Stimulated activated naive CD8-positive, alpha-beta T cell treated with anti-CD3 and anti-CD28 coated beads, Interleukin-15, Interleukin-2, amounts not matched to agents 100 ng/mL and 50 ng/mL, for 24 hours (primary cell): ENCODE data around the gene ZDHHC18.

Experiments
- H3K27ac Mint-ChIP-seq: one replicate; pipeline ENCODE4 v1.8.0; 2021; ENCODE audit warnings: mild to moderate bottlenecking, mixed read lengths
- H3K27me3 Mint-ChIP-seq: one replicate; pipeline ENCODE4 v1.8.0; 2021; ENCODE audit warnings: mixed read lengths
- H3K36me3 Mint-ChIP-seq: one replicate; pipeline ENCODE4 v1.8.0; 2021; ENCODE audit warnings: low read depth, mixed read lengths
- H3K4me1 Mint-ChIP-seq: one replicate; pipeline ENCODE4 v1.8.0; 2021; ENCODE audit warnings: low read depth, mixed read lengths
- H3K4me3 Mint-ChIP-seq: one replicate; pipeline ENCODE4 v1.8.0; 2021; ENCODE audit warnings: mild to moderate bottlenecking, mixed read lengths
- H3K9me3 Mint-ChIP-seq: one replicate; pipeline ENCODE4 v1.8.0; 2021; ENCODE audit warnings: mixed read lengths

ZDHHC18 gene, protein sequence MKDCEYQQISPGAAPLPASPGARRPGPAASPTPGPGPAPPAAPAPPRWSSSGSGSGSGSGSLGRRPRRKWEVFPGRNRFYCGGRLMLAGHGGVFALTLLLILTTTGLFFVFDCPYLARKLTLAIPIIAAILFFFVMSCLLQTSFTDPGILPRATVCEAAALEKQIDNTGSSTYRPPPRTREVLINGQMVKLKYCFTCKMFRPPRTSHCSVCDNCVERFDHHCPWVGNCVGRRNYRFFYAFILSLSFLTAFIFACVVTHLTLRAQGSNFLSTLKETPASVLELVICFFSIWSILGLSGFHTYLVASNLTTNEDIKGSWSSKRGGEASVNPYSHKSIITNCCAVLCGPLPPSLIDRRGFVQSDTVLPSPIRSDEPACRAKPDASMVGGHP

DNA sequence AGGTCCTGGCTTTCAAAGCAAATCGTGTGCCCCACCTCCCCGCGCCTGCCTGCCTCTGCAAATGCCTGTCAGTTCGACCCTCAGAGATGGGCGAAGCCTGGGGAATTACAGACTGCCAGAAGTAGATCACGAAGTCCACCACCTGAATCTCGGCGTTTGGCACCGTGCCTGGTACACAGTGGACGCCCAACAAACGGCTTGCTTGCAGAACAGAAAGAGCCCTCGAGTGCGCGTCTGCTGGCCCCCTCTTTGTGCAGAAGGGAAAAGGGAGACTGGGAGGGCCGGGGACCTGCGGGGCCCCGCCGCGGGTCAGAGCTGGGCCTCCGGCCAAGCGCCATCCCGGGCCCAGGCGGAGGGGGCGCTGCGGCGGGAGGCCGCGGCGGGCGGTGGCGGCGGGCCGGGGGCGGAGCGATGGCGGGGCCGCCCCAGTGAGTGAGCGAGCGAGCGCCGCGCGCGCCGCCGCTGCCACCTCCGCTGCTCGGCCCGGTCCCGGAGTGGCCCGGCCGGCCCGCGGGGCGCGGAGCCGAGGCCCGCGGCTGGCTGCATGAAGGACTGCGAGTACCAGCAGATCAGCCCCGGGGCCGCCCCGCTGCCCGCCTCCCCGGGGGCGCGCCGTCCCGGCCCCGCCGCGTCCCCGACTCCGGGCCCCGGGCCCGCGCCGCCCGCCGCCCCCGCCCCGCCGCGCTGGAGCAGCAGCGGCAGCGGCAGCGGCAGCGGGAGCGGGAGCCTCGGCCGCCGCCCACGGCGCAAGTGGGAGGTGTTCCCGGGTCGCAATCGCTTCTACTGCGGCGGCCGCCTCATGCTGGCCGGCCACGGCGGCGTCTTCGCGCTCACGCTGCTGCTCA is at the start of gene ZDHHC18:
TSS of gene ZDHHC18 (plus strand) at position 428 of the 845 bp plus-strand sequence. CDS start at position 545, 117 bp downstream.
- Mint-ChIP-seq H3K27ac (peak within 1 kb of the TSS; percentile 98), H3K4me3 (peak within 1 kb of the TSS; percentile 94), H3K4me1 (peaks cover 60% of the 10 kb centered on the region), H3K36me3 (peaks cover 30% of the 10 kb centered on the region), H3K9me3 (no peaks in the 10 kb centered on the region), H3K27me3 (no peaks in the 10 kb centered on the region)

DNA sequence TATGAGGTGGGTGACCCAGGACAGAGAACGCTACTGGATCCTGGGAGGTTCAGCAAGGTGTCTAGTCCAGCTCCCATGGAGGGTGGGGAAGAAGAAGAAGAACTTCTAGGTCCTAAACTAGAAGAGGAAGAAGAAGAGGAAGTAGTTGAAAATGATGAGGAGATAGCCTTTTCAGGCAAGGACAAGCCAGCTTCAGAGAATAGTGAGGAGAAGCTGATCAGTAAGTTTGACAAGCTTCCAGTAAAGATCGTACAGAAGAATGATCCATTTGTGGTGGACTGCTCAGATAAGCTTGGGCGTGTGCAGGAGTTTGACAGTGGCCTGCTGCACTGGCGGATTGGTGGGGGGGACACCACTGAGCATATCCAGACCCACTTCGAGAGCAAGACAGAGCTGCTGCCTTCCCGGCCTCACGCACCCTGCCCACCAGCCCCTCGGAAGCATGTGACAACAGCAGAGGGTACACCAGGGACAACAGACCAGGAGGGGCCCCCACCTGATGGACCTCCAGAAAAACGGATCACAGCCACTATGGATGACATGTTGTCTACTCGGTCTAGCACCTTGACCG is 47.3 kb upstream of the ZDHHC18 start:
- H3K27me3 Mint-ChIP-seq, result no peaks in the 10 kb centered on the region

DNA sequence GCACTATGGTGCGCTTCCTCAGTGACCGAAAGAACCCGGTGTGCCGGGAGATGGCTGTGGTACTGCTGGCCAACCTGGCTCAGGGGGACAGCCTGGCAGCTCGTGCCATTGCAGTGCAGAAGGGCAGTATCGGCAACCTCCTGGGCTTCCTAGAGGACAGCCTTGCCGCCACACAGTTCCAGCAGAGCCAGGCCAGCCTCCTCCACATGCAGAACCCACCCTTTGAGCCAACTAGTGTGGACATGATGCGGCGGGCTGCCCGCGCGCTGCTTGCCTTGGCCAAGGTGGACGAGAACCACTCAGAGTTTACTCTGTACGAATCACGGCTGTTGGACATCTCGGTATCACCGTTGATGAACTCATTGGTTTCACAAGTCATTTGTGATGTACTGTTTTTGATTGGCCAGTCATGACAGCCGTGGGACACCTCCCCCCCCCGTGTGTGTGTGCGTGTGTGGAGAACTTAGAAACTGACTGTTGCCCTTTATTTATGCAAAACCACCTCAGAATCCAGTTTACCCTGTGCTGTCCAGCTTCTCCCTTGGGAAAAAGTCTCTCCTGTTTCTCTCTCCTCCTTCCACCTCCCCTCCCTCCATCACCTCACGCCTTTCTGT is 46.0 kb upstream of the ZDHHC18 start:
- no peaks in the 10 kb centered on the region for H3K27me3 Mint-ChIP-seq
- H3K9me3 Mint-ChIP-seq, result no peaks in the 10 kb centered on the region
- peak overlapping the region; percentile 69 for H3K27ac Mint-ChIP-seq
- H3K4me1 Mint-ChIP-seq, result peaks cover 60% of the 10 kb centered on the region
- H3K4me3 Mint-ChIP-seq, result no peak overlapping the region
- H3K36me3 Mint-ChIP-seq, result peaks cover 55% of the 10 kb centered on the region

More for the DNA sequence above, 47.3 kb upstream of the ZDHHC18 start:
- H3K9me3 Mint-ChIP-seq, result no peaks in the 10 kb centered on the region
- H3K27ac Mint-ChIP-seq, result peak overlapping the region; percentile 13
- peaks cover 67% of the 10 kb centered on the region for H3K36me3 Mint-ChIP-seq
- H3K4me3 Mint-ChIP-seq, result no peak overlapping the region
- H3K4me1 Mint-ChIP-seq, result peaks cover 47% of the 10 kb centered on the region

DNA sequence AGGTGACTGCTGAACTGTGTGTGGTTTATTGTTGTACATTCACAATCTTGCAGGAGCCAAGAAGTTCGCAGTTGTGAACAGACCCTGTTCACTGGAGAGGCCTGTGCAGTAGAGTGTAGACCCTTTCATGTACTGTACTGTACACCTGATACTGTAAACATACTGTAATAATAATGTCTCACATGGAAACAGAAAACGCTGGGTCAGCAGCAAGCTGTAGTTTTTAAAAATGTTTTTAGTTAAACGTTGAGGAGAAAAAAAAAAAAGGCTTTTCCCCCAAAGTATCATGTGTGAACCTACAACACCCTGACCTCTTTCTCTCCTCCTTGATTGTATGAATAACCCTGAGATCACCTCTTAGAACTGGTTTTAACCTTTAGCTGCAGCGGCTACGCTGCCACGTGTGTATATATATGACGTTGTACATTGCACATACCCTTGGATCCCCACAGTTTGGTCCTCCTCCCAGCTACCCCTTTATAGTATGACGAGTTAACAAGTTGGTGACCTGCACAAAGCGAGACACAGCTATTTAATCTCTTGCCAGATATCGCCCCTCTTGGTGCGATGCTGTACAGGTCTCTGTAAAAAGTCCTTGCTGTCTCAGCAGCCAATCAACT is 45.2 kb upstream of the ZDHHC18 start:
- Mint-ChIP-seq H3K9me3 (no peaks in the 10 kb centered on the region), H3K4me3 (peak overlapping the region; percentile 15)

DNA sequence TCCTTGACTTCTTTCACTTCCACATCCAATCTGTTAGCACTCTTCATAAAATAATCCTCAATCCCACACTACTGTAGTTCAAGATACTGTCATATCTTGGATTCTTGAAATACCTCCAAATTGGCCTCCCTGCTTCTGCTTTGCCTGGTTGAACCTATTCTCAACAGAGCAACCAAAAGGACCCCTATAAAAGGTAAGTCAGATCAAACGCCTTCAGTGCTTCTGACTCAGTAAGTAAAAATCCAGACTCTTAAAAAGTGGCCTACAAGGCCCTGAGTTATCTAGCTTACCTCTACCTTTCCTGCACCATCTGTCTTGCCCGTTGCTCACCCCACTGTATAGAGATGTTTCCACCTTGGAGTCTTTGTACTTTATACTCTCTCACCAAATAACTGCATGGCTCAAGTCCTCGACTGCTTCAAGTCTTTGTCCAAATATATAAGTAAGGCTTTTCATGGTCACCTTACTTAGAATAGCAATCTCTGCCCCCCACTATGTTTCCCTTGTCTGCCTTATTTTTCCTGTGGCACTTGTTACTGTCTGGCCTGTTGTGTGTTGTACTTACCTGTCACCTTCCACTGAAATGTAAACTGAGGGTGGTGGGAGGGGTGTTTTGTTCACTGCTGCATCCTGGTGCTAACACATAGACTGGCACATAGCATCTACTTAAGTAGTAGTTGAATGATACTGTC is 43.8 kb upstream of the ZDHHC18 start:
- Mint-ChIP-seq H3K27ac (peak overlapping the region; percentile 50), H3K27me3 (no peaks in the 10 kb centered on the region), H3K4me1 (peaks cover 82% of the 10 kb centered on the region), H3K9me3 (no peaks in the 10 kb centered on the region), H3K36me3 (peaks cover 39% of the 10 kb centered on the region), H3K4me3 (no peak overlapping the region)

More for the DNA sequence above, 45.2 kb upstream of the ZDHHC18 start:
- peaks cover 46% of the 10 kb centered on the region for H3K36me3 Mint-ChIP-seq
- peaks cover 68% of the 10 kb centered on the region for H3K4me1 Mint-ChIP-seq
- H3K27ac Mint-ChIP-seq, result peak overlapping the region; percentile 38
- H3K27me3 Mint-ChIP-seq, result no peaks in the 10 kb centered on the region

DNA sequence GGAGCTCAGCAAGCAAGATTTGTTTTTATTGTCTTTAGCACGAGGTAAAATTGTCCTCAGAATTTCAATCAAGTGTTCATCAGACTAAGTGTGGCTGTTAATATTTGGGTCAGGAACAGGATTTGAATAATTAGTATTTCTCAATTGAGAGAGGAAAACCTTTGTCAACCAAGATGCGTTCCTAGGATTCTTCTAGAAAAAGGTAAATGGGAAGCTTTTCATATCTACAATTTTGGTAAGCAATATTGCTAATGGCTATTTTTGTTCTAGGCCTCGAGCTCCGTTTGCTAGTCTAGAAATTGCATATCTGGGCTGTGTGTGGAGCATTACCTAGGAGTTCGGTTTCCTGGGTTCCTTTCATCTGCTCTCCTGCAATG is 42.9 kb upstream of the ZDHHC18 start:
- peaks cover 30% of the 10 kb centered on the region for H3K36me3 Mint-ChIP-seq

DNA sequence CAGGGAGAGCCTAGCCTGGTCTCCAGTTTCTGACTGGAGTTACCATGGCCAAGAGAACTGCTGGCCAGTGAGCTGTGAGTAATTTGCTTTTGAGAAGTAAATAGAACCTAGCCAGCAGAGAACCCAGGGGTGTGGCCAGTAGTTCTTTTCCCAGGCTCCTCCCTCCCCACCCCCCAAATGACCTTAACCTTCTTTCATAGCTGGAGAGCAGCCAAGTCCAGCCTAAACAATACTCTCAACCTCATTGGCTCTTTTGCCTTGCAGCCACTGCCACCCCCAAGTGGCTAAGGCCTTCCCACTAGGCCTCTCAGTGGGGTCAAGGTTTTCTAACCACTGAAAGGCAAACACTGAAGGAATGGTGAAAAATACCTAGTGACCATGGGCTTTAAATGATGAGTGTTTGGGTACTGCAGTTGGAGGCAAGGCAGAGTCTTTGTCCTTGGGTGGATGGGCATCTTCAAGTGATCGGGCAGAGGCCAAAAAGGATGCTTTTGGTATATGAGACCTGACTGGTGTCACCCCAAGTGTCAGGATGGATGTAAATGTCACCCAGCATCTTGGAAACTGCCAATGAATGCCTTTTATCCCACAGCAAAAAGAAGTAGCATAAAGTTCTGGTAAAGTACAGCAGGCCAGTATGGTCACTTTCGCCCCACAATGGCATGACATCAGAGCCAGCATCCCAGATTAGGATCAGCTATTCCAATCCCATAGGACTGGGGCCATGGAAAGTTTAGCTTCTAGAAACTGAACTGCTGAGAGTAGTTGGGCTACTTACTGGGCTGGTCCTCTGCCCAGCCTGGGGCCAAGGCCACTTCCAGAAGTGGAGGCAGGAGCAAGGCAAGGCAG is 42.2 kb upstream of the ZDHHC18 start:
- no peak overlapping the region for H3K4me3 Mint-ChIP-seq
- peaks cover 24% of the 10 kb centered on the region for H3K36me3 Mint-ChIP-seq
- peak overlapping the region; percentile 62 for H3K27ac Mint-ChIP-seq
- H3K27me3 Mint-ChIP-seq, result no peaks in the 10 kb centered on the region
- H3K9me3 Mint-ChIP-seq, result no peaks in the 10 kb centered on the region
- peaks cover 77% of the 10 kb centered on the region for H3K4me1 Mint-ChIP-seq

More for the DNA sequence above, 42.9 kb upstream of the ZDHHC18 start:
- Mint-ChIP-seq H3K4me3 (no peak overlapping the region), H3K4me1 (peaks cover 77% of the 10 kb centered on the region), H3K27ac (peak overlapping the region; percentile 47), H3K9me3 (no peaks in the 10 kb centered on the region), H3K27me3 (no peaks in the 10 kb centered on the region)

DNA sequence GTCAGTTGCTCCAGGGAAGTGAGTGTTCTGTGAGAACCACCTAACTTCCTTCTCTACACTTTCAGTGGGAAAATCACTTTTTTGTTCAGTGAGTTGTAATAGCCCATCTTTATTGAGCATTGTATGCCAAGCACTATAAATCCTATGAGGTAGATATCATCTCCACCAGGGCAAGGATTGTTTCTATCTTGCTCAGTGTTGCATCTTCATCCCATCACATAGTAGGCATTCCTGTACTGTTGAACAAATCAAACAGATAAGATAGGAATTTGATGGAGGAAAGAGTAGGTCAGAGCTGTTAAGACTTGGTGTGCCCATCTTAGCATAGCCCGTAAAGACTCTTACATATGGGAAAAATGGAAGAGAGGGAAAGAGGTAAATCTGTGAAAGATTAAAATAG is 41.6 kb upstream of the ZDHHC18 start:
- peaks cover 23% of the 10 kb centered on the region for H3K36me3 Mint-ChIP-seq
- no peaks in the 10 kb centered on the region for H3K27me3 Mint-ChIP-seq
- no peak overlapping the region for H3K27ac Mint-ChIP-seq
- no peak overlapping the region for H3K4me3 Mint-ChIP-seq
- H3K4me1 Mint-ChIP-seq, result peaks cover 84% of the 10 kb centered on the region
- H3K9me3 Mint-ChIP-seq, result no peaks in the 10 kb centered on the region

DNA sequence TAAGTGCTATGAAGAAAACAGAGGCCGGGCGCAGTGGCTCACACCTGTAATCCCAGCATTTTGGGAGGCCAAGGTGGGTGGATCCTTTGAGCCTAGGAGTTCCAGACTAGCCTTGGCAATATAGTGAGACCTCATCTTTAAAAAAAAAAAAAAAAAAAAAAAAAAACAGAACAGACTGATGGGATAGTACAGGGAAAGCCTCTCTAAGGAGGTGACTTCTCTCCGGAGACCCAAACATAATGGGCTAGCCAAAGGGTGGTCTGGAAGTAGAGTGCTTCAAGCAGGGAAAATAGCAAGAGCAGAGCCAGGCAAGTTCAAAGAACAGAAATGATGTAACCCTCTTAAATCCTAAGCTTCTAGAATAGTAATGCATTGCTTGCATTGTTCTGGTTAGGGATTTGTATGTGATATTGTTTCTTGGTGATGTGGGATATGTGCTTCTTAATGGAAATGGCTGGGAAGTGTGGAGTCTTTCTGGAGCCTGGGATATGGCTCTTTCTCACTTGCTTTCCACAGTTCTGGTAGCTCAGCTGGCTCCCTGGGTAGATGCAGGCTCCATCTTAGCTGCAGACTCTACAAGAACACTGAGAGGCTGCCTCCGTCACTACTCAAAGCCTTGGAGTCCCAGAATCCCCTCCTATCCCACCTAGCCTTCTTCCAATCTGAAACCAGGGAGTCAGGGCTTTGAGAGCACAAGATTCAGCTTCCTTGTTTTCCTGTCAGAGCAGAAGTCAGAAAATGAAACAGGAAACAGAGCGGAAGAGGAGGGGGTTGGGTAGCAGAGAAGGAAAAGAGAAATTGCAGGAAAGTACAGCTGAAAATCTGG is 40.7 kb upstream of the ZDHHC18 start:
- peak overlapping the region; percentile 95 for H3K27ac Mint-ChIP-seq
- no peaks in the 10 kb centered on the region for H3K27me3 Mint-ChIP-seq
- peaks cover 23% of the 10 kb centered on the region for H3K36me3 Mint-ChIP-seq
- peak overlapping the region; percentile 87 for H3K4me3 Mint-ChIP-seq
- no peaks in the 10 kb centered on the region for H3K9me3 Mint-ChIP-seq
- H3K4me1 Mint-ChIP-seq, result peaks cover 89% of the 10 kb centered on the region

DNA sequence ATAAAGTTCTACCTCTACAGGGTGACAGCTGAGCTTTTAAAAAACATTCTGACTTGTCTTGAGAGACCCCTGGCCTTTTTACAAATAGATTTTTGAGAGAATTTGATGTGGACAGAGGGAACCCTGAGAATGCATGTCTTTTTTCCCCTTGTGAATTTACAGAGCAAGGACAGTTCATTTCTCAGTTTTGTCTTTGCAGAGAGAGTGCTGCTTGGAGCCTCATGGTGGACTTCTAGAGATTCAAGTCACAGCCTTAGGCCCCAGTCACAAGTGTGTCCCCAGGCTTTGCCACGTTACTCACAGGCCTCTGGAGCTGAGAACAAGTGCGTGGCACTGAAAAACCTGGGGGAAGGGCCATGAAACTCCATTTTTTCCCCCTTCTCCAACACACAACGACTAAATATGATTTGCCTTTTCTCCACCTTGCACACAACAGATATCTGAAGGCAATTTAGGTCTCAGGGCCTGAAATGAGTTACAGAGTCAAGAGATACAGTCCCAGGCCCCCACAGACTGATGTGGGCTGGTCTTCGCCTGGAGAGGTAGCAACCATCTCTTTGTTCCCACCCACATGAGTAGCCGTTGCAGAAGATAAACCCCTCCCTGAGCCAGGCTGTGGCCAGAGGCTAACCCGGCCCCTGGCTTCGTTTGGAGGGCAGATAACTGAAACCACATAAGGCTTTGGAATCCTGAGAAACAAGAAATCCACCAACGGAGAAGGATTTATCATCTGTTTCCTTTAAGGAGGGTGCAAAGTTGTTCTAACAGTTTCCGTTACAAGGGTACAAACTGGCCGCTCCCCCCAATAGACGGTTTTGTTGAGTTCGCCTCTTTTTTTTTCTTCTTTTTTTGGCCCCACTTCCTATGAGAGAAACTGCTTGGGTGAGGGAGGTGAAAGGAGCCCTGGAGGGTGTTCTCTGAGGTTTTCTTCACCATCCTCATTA is 39.8 kb upstream of the ZDHHC18 start:
- Mint-ChIP-seq H3K27ac (peak overlapping the region; percentile 95), H3K9me3 (no peaks in the 10 kb centered on the region), H3K27me3 (no peaks in the 10 kb centered on the region), H3K36me3 (peaks cover 23% of the 10 kb centered on the region), H3K4me1 (peaks cover 91% of the 10 kb centered on the region), H3K4me3 (peak overlapping the region; percentile 87)

DNA sequence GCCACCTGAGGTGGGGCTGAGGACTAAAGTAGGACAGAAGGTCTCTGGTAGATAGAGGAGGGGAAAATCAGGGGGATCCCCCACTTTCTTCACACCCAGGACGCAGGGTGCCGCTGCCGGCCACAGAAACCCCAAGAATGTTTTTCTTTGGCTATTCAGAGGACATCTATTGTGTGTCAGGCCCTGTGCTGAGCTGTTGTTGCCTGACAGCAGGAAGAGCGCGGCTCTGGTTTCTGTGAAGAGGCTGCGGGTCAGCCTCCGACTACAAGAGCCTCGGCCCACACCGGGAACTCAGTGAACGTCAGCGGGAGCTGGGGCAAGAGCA is 39.1 kb upstream of the ZDHHC18 start:
- H3K4me1 Mint-ChIP-seq, result peaks cover 87% of the 10 kb centered on the region
- peaks cover 21% of the 10 kb centered on the region for H3K36me3 Mint-ChIP-seq
- peak overlapping the region; percentile 95 for H3K27ac Mint-ChIP-seq
- no peaks in the 10 kb centered on the region for H3K9me3 Mint-ChIP-seq
- H3K4me3 Mint-ChIP-seq, result peak overlapping the region; percentile 87
- H3K27me3 Mint-ChIP-seq, result no peaks in the 10 kb centered on the region
